Neural progenitor cell (in vitro differentiated cells): ENCODE data around the gene PRR19. TPM values are rescaled to one million over a fixed set of nuclear protein-coding genes. Genes with fewer than 3 reads are reported as not detected.
A peak's percentile ranks its signal among the peaks of the same experiment; 100 is the strongest.
"Not testable (repeated sequence)": the region's sequence is repeated elsewhere in the genome, so short reads cannot be mapped to it uniquely, and the experiment has no call there.

Source experiments
- DNase-seq: peaks from one replicate; pipeline ENCODE4 v3.0.0-alpha.2; 2016; ENCODE audit warnings: low spot score
- H2AFZ ChIP-seq: fragments of 200-600 bp; sonication (generic); replicated peaks from 2 replicates; pipeline ENCODE4 v1.6.1; 2016; ENCODE audit warnings: antibody characterized with exemption
- H3F3A ChIP-seq: fragments of 200-600 bp; sonication (generic); 2 replicates; pipeline ENCODE4 v1.6.1; 2016; ENCODE audit warnings: antibody characterized with exemption, low read depth
- H3K27ac ChIP-seq: fragments of 200-600 bp; sonication (generic); 2 replicates; pipeline ENCODE4 v1.5.1; 2016; ENCODE audit warnings: mild to moderate bottlenecking
- H3K27me3 ChIP-seq: fragments of 200-600 bp; sonication (generic); 2 replicates; pipeline ENCODE4 v1.6.1; 2016; ENCODE audit warnings: mild to moderate bottlenecking, moderate library complexity
- H3K36me3 ChIP-seq: fragments of 200-600 bp; sonication (generic); 2 replicates; pipeline ENCODE4 v1.5.1; 2016
- H3K4me1 ChIP-seq: fragments of 200-600 bp; sonication (generic); 2 replicates; pipeline ENCODE4 v1.6.1; 2016; ENCODE audit warnings: mixed run types
- H3K4me2 ChIP-seq: fragments of 200-600 bp; sonication (generic); 2 replicates; pipeline ENCODE4 v1.6.1; 2016
- H3K4me3 ChIP-seq: fragments of 200-600 bp; sonication (generic); 2 replicates; pipeline ENCODE4 v1.5.1; 2016
- H3K79me2 ChIP-seq: fragments of 200-600 bp; sonication (generic); 2 replicates; pipeline ENCODE4 v1.6.1; 2016; ENCODE audit warnings: low read depth
- H3K9ac ChIP-seq: fragments of 200-600 bp; sonication (generic); 2 replicates; pipeline ENCODE4 v1.6.1; 2016
- H3K9me3 ChIP-seq: fragments of 200-600 bp; sonication (generic); 2 replicates; pipeline ENCODE4 v1.5.1; 2016; ENCODE audit warnings: low read depth
- H4K20me1 ChIP-seq: fragments of 200-600 bp; sonication (generic); 2 replicates; pipeline ENCODE4 v1.6.1; 2016; ENCODE audit warnings: low read depth
- H3K27ac Mint-ChIP-seq: 3 replicates; pipeline ENCODE4 v1.8.0; 2021; ENCODE audit warnings: mixed read lengths
- H3K27me3 Mint-ChIP-seq: 2 replicates; pipeline ENCODE4 v1.8.0; 2022; ENCODE audit warnings: low read depth, mild to moderate bottlenecking, inconsistent platforms, moderate library complexity, mixed read lengths; ENCODE audit not compliant: insufficient read depth
- H3K36me3 Mint-ChIP-seq: 3 replicates; pipeline ENCODE4 v1.8.0; 2021; ENCODE audit warnings: mixed read lengths
- H3K4me1 Mint-ChIP-seq: 3 replicates; pipeline ENCODE4 v1.8.0; 2021; ENCODE audit warnings: mixed read lengths
- H3K4me3 Mint-ChIP-seq: 3 replicates; pipeline ENCODE4 v1.8.0; 2021; ENCODE audit warnings: mild to moderate bottlenecking, moderate library complexity, mixed read lengths
- H3K9me3 Mint-ChIP-seq: 3 replicates; pipeline ENCODE4 v1.8.0; 2020; ENCODE audit warnings: mixed read lengths
- CTCF ChIP-seq: fragments of 200-600 bp; sonication (generic); IDR thresholded peaks from 2 replicates; pipeline ENCODE4 v1.5.1; 2017; ENCODE audit warnings: antibody characterized with exemption, mild to moderate bottlenecking
- EZH2 ChIP-seq: fragments of 200-600 bp; sonication (generic); IDR thresholded peaks from 2 replicates; pipeline ENCODE4 v1.6.1; 2017; ENCODE audit warnings: antibody characterized with exemption, mild to moderate bottlenecking, moderate library complexity
- EZH2phosphoT487 ChIP-seq: fragments of 200-600 bp; sonication (generic); IDR thresholded peaks from 2 replicates; pipeline ENCODE4 v1.6.1; 2017; ENCODE audit warnings: antibody characterized with exemption
- total RNA-seq: library from RNA; depleted of rRNA; stranded (reverse); fragments of >200 nt; gene quantifications from 2 replicates; pipeline ENCODE4 v1.2.3, GENCODE V29; 2015; ENCODE audit warnings: low replicate concordance

The PRR19 gene
- total RNA-seq, 1 donor from 2014 or later = 1.0 TPM

GRCh38 chr19:42334697-42335373, 32.9 kb downstream of the PRR19 start:
- Histone ChIP-seq H3K27ac (no peak overlapping the region), H3K9ac (peak overlapping the region; percentile 49), H3K79me2 (no peaks in the 10 kb centered on the region), H2AFZ (no peak overlapping the region), H3K36me3 (no peaks in the 10 kb centered on the region), H3K27me3 (no peaks in the 10 kb centered on the region), H3K4me2 (no peak overlapping the region), H3K4me3 (no peak overlapping the region), H3F3A (no peaks in the 10 kb centered on the region), H3K4me1 (no peaks in the 10 kb centered on the region), H3K9me3 (no peaks in the 10 kb centered on the region), H4K20me1 (peaks cover 27% of the 10 kb centered on the region)
- H3K36me3 Mint-ChIP-seq = peaks cover 9% of the 10 kb centered on the region
- TF ChIP-seq CTCF = no peak
- H3K27me3 Mint-ChIP-seq = peaks cover 6% of the 10 kb centered on the region
- no peak for DNase-seq
- no peaks in the 10 kb centered on the region for H3K9me3 Mint-ChIP-seq
- H3K27ac Mint-ChIP-seq = no peak overlapping the region
- H3K4me1 Mint-ChIP-seq = peaks cover 10% of the 10 kb centered on the region
- no peak overlapping the region for H3K4me3 Mint-ChIP-seq

- no peaks in the 10 kb centered on the region for H3K9me3 Mint-ChIP-seq
- peaks cover 4% of the 10 kb centered on the region for H3K4me1 Mint-ChIP-seq
- Histone ChIP-seq H3K79me2 (no peaks in the 10 kb centered on the region), H3K4me2 (no peak overlapping the region), H3K4me1 (no peaks in the 10 kb centered on the region), H2AFZ (no peak overlapping the region), H3K36me3 (no peaks in the 10 kb centered on the region), H3K4me3 (no peak overlapping the region), H3K9me3 (no peaks in the 10 kb centered on the region), H3K9ac (no peak overlapping the region), H3K27ac (no peak overlapping the region), H4K20me1 (peaks cover 21% of the 10 kb centered on the region), H3K27me3 (no peaks in the 10 kb centered on the region), H3F3A (no peaks in the 10 kb centered on the region)
- no peak for DNase-seq
- TF ChIP-seq EZH2phosphoT487 (no peak), CTCF (no peak), EZH2 (no peak)
- no peak overlapping the region for H3K27ac Mint-ChIP-seq
- no peak overlapping the region for H3K4me3 Mint-ChIP-seq
- H3K27me3 Mint-ChIP-seq = peaks cover 5% of the 10 kb centered on the region
- H3K36me3 Mint-ChIP-seq = peaks cover 9% of the 10 kb centered on the region
Observed at GRCh38 chr19:42335374-42335936, 33.5 kb downstream of the PRR19 start.

- no peaks in the 10 kb centered on the region for H3F3A ChIP-seq
- peaks cover 18% of the 10 kb centered on the region for H4K20me1 ChIP-seq
- no peak overlapping the region for H3K4me2 ChIP-seq
- Mint-ChIP-seq H3K9me3 (no peaks in the 10 kb centered on the region), H3K4me1 (no peaks in the 10 kb centered on the region), H3K27ac (no peak overlapping the region), H3K36me3 (peaks cover 9% of the 10 kb centered on the region), H3K4me3 (no peak overlapping the region), H3K27me3 (no peaks in the 10 kb centered on the region)
- H3K4me3 ChIP-seq = no peak overlapping the region
- H3K9me3 ChIP-seq = no peaks in the 10 kb centered on the region
- no peaks in the 10 kb centered on the region for H3K36me3 ChIP-seq
- no peak for DNase-seq
- H3K79me2 ChIP-seq = no peaks in the 10 kb centered on the region
- TF ChIP-seq CTCF (no peak), EZH2phosphoT487 (no peak), EZH2 (no peak)
- H3K4me1 ChIP-seq = no peaks in the 10 kb centered on the region
- no peaks in the 10 kb centered on the region for H3K27me3 ChIP-seq
- no peak overlapping the region for H3K9ac ChIP-seq
- no peak overlapping the region for H3K27ac ChIP-seq
- H2AFZ ChIP-seq = no peak overlapping the region
Observed at GRCh38 chr19:42335971-42336370, 34.0 kb downstream of the PRR19 start.

- not testable (repeated sequence) for H3K4me3 Mint-ChIP-seq, H3K9me3 Mint-ChIP-seq, H3K27ac Mint-ChIP-seq, DNase-seq, H2AFZ ChIP-seq, H4K20me1 ChIP-seq, H3K4me2 ChIP-seq, H3K4me3 ChIP-seq, H3K79me2 ChIP-seq, H3F3A ChIP-seq, H3K4me1 ChIP-seq, H3K4me1 Mint-ChIP-seq, H3K27me3 Mint-ChIP-seq, H3K9ac ChIP-seq, H3K36me3 ChIP-seq, H3K27ac ChIP-seq, H3K9me3 ChIP-seq, H3K27me3 ChIP-seq
- peaks cover 16% of the 10 kb centered on the region for H3K36me3 Mint-ChIP-seq
Observed at GRCh38 chr19:42339126-42339860, 37.4 kb downstream of the PRR19 start.

- not testable (repeated sequence) for H3K27ac ChIP-seq, DNase-seq, H3K36me3 ChIP-seq, H3K9me3 Mint-ChIP-seq, H3K4me3 Mint-ChIP-seq, H3K4me2 ChIP-seq, H3K4me1 Mint-ChIP-seq, H2AFZ ChIP-seq, H3K27ac Mint-ChIP-seq, H3K27me3 Mint-ChIP-seq, H4K20me1 ChIP-seq, H3K27me3 ChIP-seq, H3K9ac ChIP-seq, H3K4me1 ChIP-seq, H3F3A ChIP-seq, H3K79me2 ChIP-seq, H3K9me3 ChIP-seq, H3K4me3 ChIP-seq
- H3K36me3 Mint-ChIP-seq = peaks cover 20% of the 10 kb centered on the region
Observed at GRCh38 chr19:42339922-42340321, 38.0 kb downstream of the PRR19 start.
